CD4-positive, alpha-beta T cell (primary cell): ENCODE measurements around the gene ZIC5. TPM values are rescaled to one million over a fixed set of nuclear protein-coding genes. Genes with fewer than 3 reads are reported as not detected.

Source experiments
- ATAC-seq: fragments of 200-7000 bp; cut with Tn5 transposase; one replicate; pipeline ENCODE4 v1.10.0; 2022; ENCODE audit warnings: mild to moderate bottlenecking; ENCODE audit not compliant: poor library complexity
- CTCF ChIA-PET: fragments of 350-600 bp; sonication (Branson Sonifier 250); formaldehyde crosslinking; loops from one replicate; lab custom pipeline; 2021; ENCODE audit warnings: antibody characterized with exemption, inconsistent platforms; lab: Charles Lee
- POLR2A ChIA-PET: fragments of 350-600 bp; sonication (Branson Sonifier 250); formaldehyde crosslinking; loops from one replicate; lab custom pipeline; 2021; ENCODE audit warnings: antibody characterized with exemption, inconsistent platforms; lab: Charles Lee
- DNase-seq, 14 experiments: peaks; one replicate each; pipeline ENCODE4 v3.0.0-alpha.2; 2013 to 2020; ENCODE audit warnings: mixed read lengths in 2 of 14
- H3K27ac ChIP-seq, 2 donors: one replicate each; pipeline versions ENCODE4 v1.5.1 to v1.7.0; 2013; ENCODE audit warnings: low read length in 2 of 2, low read depth in 1 of 2, mild to moderate bottlenecking in 1 of 2
- H3K27me3 ChIP-seq, 2 experiments: 1 replicate in 1 of 2; 2 replicates in 1 of 2; pipeline versions ENCODE4 v1.6.1 to v1.7.0; 2013; ENCODE audit warnings: low read length in 2 of 2, control low read depth in 1 of 2, mild to moderate bottlenecking in 1 of 2, moderate library complexity in 1 of 2; ENCODE audit not compliant: insufficient read depth in 2 of 2, control insufficient read depth in 1 of 2
- H3K36me3 ChIP-seq: one replicate; pipeline ENCODE4 v1.6.1; 2013; ENCODE audit warnings: low read length, control low read depth; ENCODE audit not compliant: insufficient read depth
- H3K4me1 ChIP-seq: one replicate; pipeline ENCODE4 v1.6.1; 2013; ENCODE audit warnings: low read length, control low read depth; ENCODE audit not compliant: insufficient read depth
- H3K4me3 ChIP-seq: one replicate; pipeline ENCODE4 v1.5.1; 2013; ENCODE audit warnings: mild to moderate bottlenecking, low read length, moderate library complexity
- H3K9me3 ChIP-seq, 2 experiments: 1 replicate in 1 of 2; 2 replicates in 1 of 2; pipeline versions ENCODE4 v1.6.1 to v1.7.0; 2013; ENCODE audit warnings: low read length in 2 of 2, mild to moderate bottlenecking in 2 of 2, control low read depth in 1 of 2, moderate library complexity in 1 of 2; ENCODE audit not compliant: control insufficient read depth in 1 of 2, insufficient read depth in 1 of 2
- H3K27ac Mint-ChIP-seq: one replicate; pipeline ENCODE4 v1.8.0; 2020; ENCODE audit warnings: mixed read lengths
- H3K27me3 Mint-ChIP-seq: one replicate; pipeline ENCODE4 v1.8.0; 2021; ENCODE audit warnings: mixed read lengths
- H3K36me3 Mint-ChIP-seq: one replicate; pipeline ENCODE4 v1.8.0; 2021; ENCODE audit warnings: low read depth, mixed read lengths
- H3K4me1 Mint-ChIP-seq: one replicate; pipeline ENCODE4 v1.8.0; 2021; ENCODE audit warnings: low read depth, mixed read lengths
- H3K4me3 Mint-ChIP-seq: one replicate; pipeline ENCODE4 v1.8.0; 2020; ENCODE audit warnings: mild to moderate bottlenecking, mixed read lengths
- H3K9me3 Mint-ChIP-seq: one replicate; pipeline ENCODE4 v1.8.0; 2020; ENCODE audit warnings: mixed read lengths
- CTCF ChIP-seq: fragments of 200-600 bp; IDR thresholded peaks from one replicate; pipeline ENCODE4 v1.8.0; 2022; ENCODE audit warnings: antibody characterized with exemption, mild to moderate bottlenecking
- intact Hi-C, 2 experiments: fragments of 100-400 bp; cut with DNase I in 1 of 2; cut with micrococcal nuclease in 1 of 2; formaldehyde crosslinking; loops; one replicate each; pipeline versions ENCODE4 v1.15.1 to v1.9.0; 2023 to 2025; cut with DNase I, micrococcal nuclease
- total RNA-seq, 174 experiments: library from RNA in 2 of 174; stranded (reverse) in 2 of 174; gene quantifications; one replicate each; pipeline ENCODE4 v1.2.3 and lab custom pipeline; 2021 to 2026

Gene ZIC5
- total RNA-seq, 2 experiments from 2014 or later: not detected

GRCh38 chr13:99935772-99936171 is 35.8 kb downstream of the ZIC5 start:
- H3K27me3 Mint-ChIP-seq: peaks cover 44% of the 10 kb centered on the region
- no peak overlapping the region for H3K4me3 Mint-ChIP-seq
- ChIA-PET CTCF (no interaction called here), POLR2A (no interaction called here)
- H3K9me3 Mint-ChIP-seq: no peaks in the 10 kb centered on the region
- Histone ChIP-seq H3K27me3 (peaks cover under 1 to 9% of the 10 kb centered on the region in 2 experiments), H3K27ac (no peak overlapping the region), H3K9me3 (no peaks in the 10 kb centered on the region), H3K4me1 (no peaks in the 10 kb centered on the region), H3K36me3 (no peaks in the 10 kb centered on the region), H3K4me3 (no peak overlapping the region)
- intact Hi-C loops: no loop called here
- TF ChIP-seq CTCF: no peak
- DNase-seq (no peak), ATAC-seq (no peak)
- H3K36me3 Mint-ChIP-seq: no peaks in the 10 kb centered on the region
- no peak overlapping the region for H3K27ac Mint-ChIP-seq
- H3K4me1 Mint-ChIP-seq: no peaks in the 10 kb centered on the region

- Histone ChIP-seq H3K9me3 (no peaks in the 10 kb centered on the region), H3K36me3 (no peaks in the 10 kb centered on the region), H3K27ac (no peak overlapping the region), H3K4me3 (no peak overlapping the region), H3K27me3 (peaks cover 0 to 12% of the 10 kb centered on the region in 2 experiments), H3K4me1 (no peaks in the 10 kb centered on the region)
- ChIA-PET POLR2A (no interaction called here), CTCF (no interaction called here)
- Mint-ChIP-seq H3K4me3 (no peak overlapping the region), H3K36me3 (no peaks in the 10 kb centered on the region), H3K4me1 (no peaks in the 10 kb centered on the region), H3K27ac (no peak overlapping the region), H3K9me3 (no peaks in the 10 kb centered on the region), H3K27me3 (peaks cover 36% of the 10 kb centered on the region)
- no peak for TF ChIP-seq CTCF
- ATAC-seq (no peak), DNase-seq (no peak)
- intact Hi-C loops: no loop called here
These were observed 38.7 kb downstream of the ZIC5 start for GRCh38 chr13:99932912-99933311.

- Mint-ChIP-seq H3K4me3 (no peak overlapping the region), H3K9me3 (no peaks in the 10 kb centered on the region), H3K36me3 (no peaks in the 10 kb centered on the region), H3K27me3 (peaks cover 32% of the 10 kb centered on the region), H3K27ac (no peak overlapping the region), H3K4me1 (no peaks in the 10 kb centered on the region)
- Histone ChIP-seq H3K4me1 (no peaks in the 10 kb centered on the region), H3K27ac (no peak overlapping the region), H3K9me3 (no peaks in the 10 kb centered on the region), H3K27me3 (peaks cover 0 to 15% of the 10 kb centered on the region in 2 experiments), H3K36me3 (no peaks in the 10 kb centered on the region), H3K4me3 (no peak overlapping the region)
- TF ChIP-seq CTCF: no peak
- ChIA-PET CTCF (no interaction called here), POLR2A (no interaction called here)
- no peak for DNase-seq
- no peak for ATAC-seq
- intact Hi-C loops: no loop called here
These were observed 40.6 kb downstream of the ZIC5 start for GRCh38 chr13:99930925-99931324.
